NCI-H2171 (cell line): ENCODE measurements around the gene AGAP1.

Experiments used
- DNase-seq: peaks from one replicate; lab custom pipeline; 2025; lab: John Stamatoyannopoulos, UW

The AGAP1 gene

DNA sequence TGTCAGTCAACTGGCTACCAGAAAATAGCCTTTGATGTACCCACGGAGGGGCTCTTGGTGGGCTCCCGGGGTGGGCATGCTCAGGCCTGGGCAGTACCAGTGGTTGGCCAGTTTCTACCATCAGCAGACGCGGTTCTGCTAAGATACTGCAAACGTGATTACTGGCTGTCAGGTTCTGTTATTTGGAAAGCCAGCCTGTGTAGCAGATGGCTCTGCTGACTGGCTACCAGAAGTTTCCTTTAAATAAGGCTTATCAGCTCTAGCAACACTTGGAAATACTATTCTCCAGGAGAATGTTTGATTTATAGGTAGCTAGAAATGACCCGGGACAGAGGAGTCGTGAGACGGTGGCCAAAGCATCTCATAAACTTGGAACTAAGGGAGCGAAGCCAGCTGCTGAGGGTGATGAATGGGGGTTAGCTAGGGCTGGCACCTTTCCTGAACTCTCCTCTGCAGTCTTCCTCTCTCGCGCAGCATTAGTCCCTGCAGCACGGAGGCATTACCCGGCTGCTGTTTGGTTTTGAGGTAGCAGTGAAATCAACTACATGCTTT, 171.9 kb downstream of the AGAP1 start:
- peak; percentile 14 for DNase-seq

- DNase-seq = peak; percentile 42
Measured at GRCh38 chr2:235666213-235666781, 172.5 kb downstream of the AGAP1 start.

GRCh38 chr2:235668782-235669181, 174.9 kb downstream of the AGAP1 start:
- no peak for DNase-seq

DNA sequence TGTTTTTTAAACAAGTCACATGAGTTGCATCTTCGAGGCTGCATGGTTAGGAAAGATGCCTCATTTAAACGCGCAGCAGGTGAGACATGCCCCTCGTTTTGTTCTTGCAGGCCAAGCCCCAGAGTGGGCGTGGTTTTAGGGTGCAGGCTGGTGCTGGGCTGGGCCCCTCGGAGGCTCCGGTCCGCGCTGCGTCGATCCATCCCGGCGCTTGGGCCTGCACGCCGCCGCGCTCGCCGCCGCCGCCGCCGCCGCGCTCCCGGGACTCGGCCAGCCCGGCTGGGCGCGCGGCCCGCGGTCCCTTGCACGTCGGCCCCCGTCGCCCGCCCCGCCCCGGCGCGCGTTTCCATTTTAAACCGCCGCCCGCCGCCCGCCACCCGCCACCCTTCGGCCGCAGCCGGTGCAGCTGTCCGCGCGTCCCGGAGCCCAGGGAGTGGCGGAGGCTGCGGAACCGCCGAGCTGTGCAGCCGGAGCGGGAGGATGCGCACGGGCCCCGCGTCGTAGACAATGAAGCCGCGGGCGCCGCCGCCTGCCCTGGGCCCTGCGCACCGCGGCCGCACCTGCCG, 175.5 kb downstream of the AGAP1 start:
- peak; percentile 68 for DNase-seq

GRCh38 chr2:235669983-235670962, 176.4 kb downstream of the AGAP1 start:
- no peak for DNase-seq

GRCh38 chr2:235670974-235671787, 177.3 kb downstream of the AGAP1 start:
- DNase-seq = peak; percentile 52

DNA sequence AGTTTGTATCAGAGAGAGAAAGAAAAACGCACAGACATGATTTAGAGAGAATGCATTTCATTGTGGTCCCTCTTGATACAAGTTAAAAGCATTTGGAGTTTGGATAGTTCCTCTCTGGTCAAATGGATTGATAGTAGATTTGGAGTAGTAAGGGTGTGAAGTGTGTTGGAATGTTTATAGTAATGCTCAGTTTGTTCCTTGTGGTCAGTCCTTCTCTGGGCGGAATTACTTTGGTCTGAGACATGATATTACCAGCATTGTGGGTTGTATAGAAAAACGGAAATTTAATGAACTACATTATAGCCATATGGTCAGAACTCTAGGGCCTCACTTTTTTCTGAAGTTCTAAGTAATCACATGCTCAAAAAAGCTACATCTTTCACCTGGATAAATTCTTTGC, 178.9 kb downstream of the AGAP1 start:
- DNase-seq = no peak

- DNase-seq = no peak
Measured at GRCh38 chr2:235674146-235674545, 180.3 kb downstream of the AGAP1 start.

DNA sequence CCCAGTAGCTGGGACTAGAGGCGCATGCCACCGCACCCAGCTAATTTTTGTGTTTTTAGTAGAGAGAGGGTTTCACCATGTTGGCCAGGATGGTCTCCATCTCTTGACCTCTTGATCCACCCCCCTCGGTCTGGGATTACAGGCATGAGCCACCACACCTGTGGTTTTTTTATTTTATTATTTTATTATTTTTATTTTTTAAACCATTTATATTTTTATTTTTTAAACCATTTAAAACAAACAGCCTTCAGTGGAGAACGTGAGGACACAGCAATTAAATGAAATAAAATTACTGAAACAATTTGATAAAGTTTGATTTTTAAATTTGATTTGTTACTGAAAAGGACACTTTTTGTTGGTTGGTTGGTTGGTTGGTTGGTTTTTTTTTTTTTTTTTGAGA, 181.0 kb downstream of the AGAP1 start:
- DNase-seq = no peak

DNA sequence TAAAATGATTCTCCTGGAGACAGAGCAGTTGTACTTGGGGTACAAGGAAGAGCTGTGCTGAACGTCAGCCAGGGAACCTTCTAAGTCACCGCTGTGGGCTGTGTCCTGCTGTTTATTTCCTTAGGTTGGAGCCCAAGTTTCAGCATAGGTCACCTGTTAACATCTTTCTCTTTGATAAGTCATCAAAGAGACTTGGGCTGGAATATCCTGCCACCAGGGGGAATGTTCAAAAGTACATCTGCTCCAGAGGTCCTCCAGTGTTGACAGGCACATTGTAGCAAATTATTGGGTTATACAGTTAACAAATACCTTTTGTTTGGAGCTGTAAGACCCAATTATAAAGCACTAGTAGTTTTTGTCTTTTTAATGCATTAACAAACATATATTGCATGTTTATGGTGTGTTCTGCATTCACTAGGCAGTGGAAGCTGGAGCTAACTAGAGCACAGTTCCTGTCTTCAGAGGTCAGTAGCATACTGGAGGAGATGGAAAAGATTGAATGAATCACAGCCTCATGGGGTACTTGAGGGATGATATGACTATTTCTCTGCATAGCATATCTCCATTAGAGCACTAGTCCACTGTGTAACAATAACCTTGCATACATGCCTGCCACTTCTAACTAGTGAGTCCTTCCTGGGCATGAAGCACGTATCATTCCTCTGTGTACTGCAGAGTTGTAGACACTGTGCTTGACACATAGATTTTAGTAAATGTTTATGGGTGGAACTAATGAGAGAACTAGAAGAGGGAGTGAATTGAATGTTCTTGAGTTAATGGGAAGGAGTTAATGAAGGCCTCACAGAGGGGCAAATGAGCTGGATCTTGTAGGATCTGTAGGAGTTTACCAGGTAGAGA, 182.1 kb downstream of the AGAP1 start:
- no peak for DNase-seq

GRCh38 chr2:235676536-235676799, 182.6 kb downstream of the AGAP1 start:
- no peak for DNase-seq

GRCh38 chr2:235677276-235677788, 183.5 kb downstream of the AGAP1 start:
- no peak for DNase-seq

DNA sequence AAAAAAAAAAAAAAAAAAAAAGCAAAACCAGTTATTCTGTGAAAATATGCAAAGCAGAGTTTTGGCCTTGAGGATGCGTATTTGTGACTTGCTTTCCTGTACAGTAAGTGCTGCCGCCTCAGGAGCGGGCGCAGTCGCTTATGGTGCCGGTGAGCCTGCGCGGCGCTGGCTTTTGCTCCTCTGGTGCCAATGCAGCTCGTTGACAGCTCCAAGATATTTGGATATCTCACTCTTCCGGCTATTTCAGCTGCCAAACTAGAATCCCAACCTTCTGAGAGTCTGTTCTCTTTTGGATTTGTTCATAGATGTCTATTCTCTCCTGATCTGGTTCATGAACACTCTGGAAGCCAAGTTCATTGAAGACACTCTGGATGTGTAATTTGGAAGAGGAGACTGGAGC, 184.1 kb downstream of the AGAP1 start:
- no peak for DNase-seq

- DNase-seq = no peak
Measured at GRCh38 chr2:235678712-235679111, 184.9 kb downstream of the AGAP1 start.

- no peak for DNase-seq
Measured at GRCh38 chr2:235679471-235679870, 185.6 kb downstream of the AGAP1 start.

DNA sequence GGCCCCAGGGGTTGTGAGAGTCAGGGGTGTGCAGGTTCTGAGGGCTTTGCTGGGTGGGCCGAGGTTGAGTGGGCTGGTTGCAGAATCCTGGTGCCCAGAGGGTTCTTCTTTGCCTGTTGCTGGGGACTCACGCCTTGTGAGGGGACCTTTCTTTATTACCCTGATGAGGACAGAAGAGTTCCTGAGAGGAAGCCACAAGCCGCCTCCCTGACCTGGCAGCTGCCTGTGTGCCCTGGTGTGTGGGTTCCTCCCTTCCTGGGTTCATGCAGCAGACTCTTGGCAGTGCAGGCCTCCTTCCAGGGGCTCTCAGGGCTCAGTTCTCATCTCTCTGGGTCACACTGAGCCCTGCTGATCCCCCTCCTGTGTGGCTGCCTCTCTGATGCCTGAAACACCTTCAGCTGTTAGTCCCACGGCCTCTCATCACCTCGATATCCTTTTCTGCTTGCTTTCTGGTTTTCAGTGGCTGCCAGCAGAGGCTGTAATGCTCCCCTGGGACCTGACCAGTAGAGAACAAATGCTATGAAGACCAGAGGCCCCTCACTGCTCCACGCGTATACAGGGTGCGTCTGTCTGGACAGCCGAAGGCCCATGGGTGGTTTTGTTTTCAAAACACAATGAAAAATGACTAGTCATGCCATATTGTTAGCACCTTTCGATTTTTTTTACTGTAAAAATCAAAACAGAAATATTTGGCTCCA, 191.3 kb downstream of the AGAP1 start:
- DNase-seq = no peak

- no peak for DNase-seq
Measured at GRCh38 chr2:235688511-235689426, 194.9 kb downstream of the AGAP1 start.

DNA sequence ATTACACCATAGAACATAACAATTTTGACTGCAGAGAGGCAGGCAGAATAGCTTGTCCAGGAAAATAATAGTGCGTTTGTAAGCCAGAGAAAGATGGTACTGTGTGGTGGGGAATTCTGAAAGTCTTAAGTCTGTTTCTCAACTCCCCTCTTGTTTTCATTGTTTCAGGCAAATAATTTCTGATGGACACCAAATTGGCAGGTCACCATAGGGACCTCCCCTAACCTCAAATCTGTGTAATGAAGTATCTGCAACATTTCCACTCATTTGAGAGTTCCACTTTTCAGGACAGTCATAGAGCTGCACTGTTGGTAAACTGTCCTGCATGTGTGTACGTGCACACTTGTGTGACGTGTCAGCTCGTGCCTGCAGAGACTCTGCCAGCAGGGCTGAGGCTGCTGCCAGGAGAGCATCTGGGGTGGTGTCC, 195.6 kb downstream of the AGAP1 start:
- no peak for DNase-seq

DNA sequence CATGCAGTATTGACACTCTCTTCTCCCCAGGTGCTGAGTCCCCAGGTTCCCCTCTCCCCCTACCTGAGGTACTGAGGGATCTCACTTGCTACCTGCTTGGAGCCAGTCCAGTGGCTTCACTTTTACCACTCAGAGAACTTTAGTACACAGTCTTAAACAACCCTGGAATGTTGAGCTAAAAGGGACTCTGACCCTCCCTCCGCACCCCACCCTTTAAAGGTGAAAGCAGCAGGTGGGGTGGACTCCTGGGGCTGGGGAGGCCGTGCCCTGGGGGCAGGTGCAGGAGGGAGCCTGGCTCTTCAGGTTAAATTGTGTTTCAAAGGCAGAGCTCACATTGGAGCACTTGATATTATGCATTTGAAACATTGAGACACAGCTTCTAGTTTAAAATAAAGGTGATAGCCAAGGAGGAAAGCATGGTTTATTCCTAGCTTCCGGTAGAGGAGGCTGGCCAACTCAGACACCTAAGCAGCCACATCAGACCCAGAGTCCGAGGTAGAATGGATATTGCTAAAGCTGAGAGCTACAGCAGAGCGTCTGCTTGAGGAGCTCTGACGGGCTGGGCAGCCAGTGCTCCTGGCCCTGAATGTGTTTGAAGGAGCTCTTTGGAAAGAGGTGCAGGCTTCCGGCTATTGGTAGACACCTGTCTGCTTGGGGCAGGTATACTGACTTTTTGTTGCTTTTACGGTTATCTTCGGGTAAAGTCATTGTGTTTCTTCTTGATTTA, 196.4 kb downstream of the AGAP1 start:
- no peak for DNase-seq
